AG10803 (cell line): Measurements from ENCODE around the gene FLNB.

Experiments
- DNase-seq: peaks from one replicate; pipeline ENCODE4 v3.0.0; 2010; ENCODE audit warnings: low read depth
- H3K4me3 ChIP-seq: 2 replicates; pipeline ENCODE4 v1.5.1; 2011; ENCODE audit warnings: mild to moderate bottlenecking, low read length, control low read depth
- CTCF ChIP-seq: conservative IDR thresholded peaks from 2 replicates; pipeline ENCODE4 v1.5.1; 2011; ENCODE audit warnings: mild to moderate bottlenecking, low read length, control low read depth, inconsistent platforms

The FLNB gene

GRCh38 chr3:58035524-58036255 is 27.5 kb downstream of the FLNB start:
- TF ChIP-seq CTCF = no peak
- H3K4me3 ChIP-seq = peak overlapping the region; percentile 26
- peak; percentile 66 for DNase-seq

- no peak for DNase-seq
- peak overlapping the region; percentile 20 for H3K4me3 ChIP-seq
- no peak for TF ChIP-seq CTCF
Measured at GRCh38 chr3:58036293-58037032, 28.2 kb downstream of the FLNB start.

GRCh38 chr3:58037141-58037910 is 29.1 kb downstream of the FLNB start:
- DNase-seq = no peak
- TF ChIP-seq CTCF = no peak
- H3K4me3 ChIP-seq = no peak overlapping the region

DNA sequence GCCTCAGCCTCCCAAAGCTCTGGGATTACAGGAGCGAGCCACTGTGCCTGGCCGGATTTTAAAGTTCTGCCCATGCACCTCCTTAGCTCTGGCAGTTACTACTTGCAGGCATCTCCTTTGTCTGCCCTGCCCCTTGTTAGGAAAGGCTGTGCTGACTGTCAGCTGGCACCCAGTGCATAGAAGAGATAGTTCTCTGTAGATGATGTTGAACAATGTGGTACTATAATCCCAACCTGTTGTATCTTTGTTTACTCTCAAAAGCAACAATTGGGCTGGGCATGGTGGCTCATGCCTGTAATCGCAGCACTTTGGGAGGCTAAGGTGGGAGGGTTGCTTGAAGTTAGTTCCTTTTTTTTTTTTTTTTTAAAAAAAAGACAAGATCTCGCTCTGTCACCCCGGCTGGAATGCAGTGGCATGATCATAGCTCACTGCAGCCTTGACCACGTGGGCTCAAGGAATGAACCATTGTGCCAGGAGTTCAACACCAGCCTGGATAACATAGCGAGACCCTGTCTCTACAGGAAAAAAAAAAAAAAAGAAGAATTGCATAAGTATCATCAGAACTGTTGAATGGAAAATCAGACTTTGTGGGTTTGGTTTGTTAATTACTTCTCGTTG is 30.6 kb downstream of the FLNB start:
- DNase-seq = peak; percentile 57
- H3K4me3 ChIP-seq = no peak overlapping the region
- no peak for TF ChIP-seq CTCF

- H3K4me3 ChIP-seq = no peak overlapping the region
- DNase-seq = no peak
- no peak for TF ChIP-seq CTCF
Measured at GRCh38 chr3:58039601-58040000, 31.4 kb downstream of the FLNB start.

- H3K4me3 ChIP-seq = no peak overlapping the region; the same call in 1 of the 2 replicates
- TF ChIP-seq CTCF = no peak
- no peak for DNase-seq
Measured at GRCh38 chr3:58041182-58041825, 33.1 kb downstream of the FLNB start.
